Right lobe of liver (tissue), 6 donors: Measurements from ENCODE around the gene TMEM231. TPM values are rescaled to one million over a fixed set of nuclear protein-coding genes. Genes with fewer than 3 reads are reported as not detected.
A peak's percentile ranks its signal among the peaks of the same experiment; 100 is the strongest.
"Not testable (repeated sequence)": the region's sequence is repeated elsewhere in the genome, so short reads cannot be mapped to it uniquely, and the experiment has no call there.

ENCODE experiments used
- ATAC-seq, 4 donors: fragments of 200-7000 bp; cut with Tn5 transposase; one replicate each; pipeline ENCODE4 v1.9.1; 2020; ENCODE audit warnings: mild to moderate bottlenecking in 4 of 4, moderate library complexity in 4 of 4
- DNase-seq, 3 donors: peaks; one replicate each; pipeline ENCODE4 v3.0.0-alpha.2; 2020
- H3K27ac ChIP-seq, 3 donors: fragments of 200-600 bp; one replicate each; pipeline ENCODE4 v1.8.0; 2022
- H3K27me3 ChIP-seq, 2 donors: fragments of 200-600 bp; one replicate each; pipeline ENCODE4 v1.8.0; 2022
- H3K36me3 ChIP-seq, 4 donors: fragments of 200-600 bp; sonication (generic) in 1 of 4; one replicate each; pipeline versions ENCODE4 v1.5.1 to v1.8.0; 2017 to 2022; ENCODE audit warnings: control low read depth in 1 of 4
- H3K4me1 ChIP-seq, 4 donors: fragments of 200-600 bp; sonication (generic) in 1 of 4; one replicate each; pipeline versions ENCODE4 v1.5.1 to v1.8.0; 2017 to 2022; ENCODE audit warnings: control low read depth in 1 of 4
- H3K4me3 ChIP-seq, 3 donors: fragments of 200-600 bp; one replicate each; pipeline ENCODE4 v1.8.0; 2022
- H3K9me3 ChIP-seq, 4 donors: fragments of 200-600 bp; sonication (generic) in 1 of 4; one replicate each; pipeline versions ENCODE4 v1.5.1 to v1.8.0; 2017 to 2022; ENCODE audit warnings: control low read depth in 1 of 4
- POLR2A ChIP-seq: fragments of 450-650 bp; IDR thresholded peaks from one replicate; pipeline ENCODE4 v1.6.1; 2017; ENCODE audit warnings: antibody characterized with exemption, mild to moderate bottlenecking
- WGBS: methylation state at CpG from one replicate; pipeline ENCODE4 v1.1.6; 2018; ENCODE audit warnings: low coverage, low lambda C conversion rate; ENCODE audit not compliant: insufficient coverage; ENCODE audit errors: missing lambda C conversion rate; 5-methylcytosine and 5-hydroxymethylcytosine counted together
- intact Hi-C, 2 donors: fragments of 100-400 bp; cut with DNase I; formaldehyde crosslinking; loops; one replicate each; pipeline versions ENCODE4 v1.11.2 to v1.14.1; 2022
- total RNA-seq, 6 experiments: library from RNA; depleted of rRNA in 2 of 6; stranded (reverse); fragments of >200 nt in 2 of 6; fragmentation: NEBNext Ultra II Directional in 3 of 6; extraction: Animal tissue kit (Norgen Biotek cat#: 25700) in 3 of 6; gene quantifications; one replicate each; pipeline versions ENCODE4 v1.1.0 to v1.2.4, GENCODE V29; 2016 to 2023
- TF ChIP-seq, protein P1 (sequence below), 4 donors: fragments of 200-600 bp in 3 of 4; fragments of 450-650 bp in 1 of 4; IDR thresholded peaks; one replicate each; pipeline versions ENCODE4 v1.5.1 to v1.8.0; 2016 to 2022; ENCODE audit warnings: antibody characterized with exemption in 4 of 4, mild to moderate bottlenecking in 2 of 4
- donor health status: DM: no; HTN: yes; CAD: no.
- donor health status: DM: no; HTN: no; CAD: no.
- donor health status: DM: no; HTN: no; CAD: no.
- donor health status: DM: no; HTN: yes; CAD: no.
- donor health status: DM: no; HTN: yes; CAD: no.

The TMEM231 gene
- total RNA-seq, 6 experiments from 2014 or later, result 0.98 to 2.1 (median 1.7) TPM

- Histone ChIP-seq H3K9me3 (no peaks in the 10 kb centered on the region), H3K4me3 (peak overlapping the region; percentile 48 to 74 (median 73)), H3K27me3 (no peaks in the 10 kb centered on the region), H3K27ac (peak overlapping the region in 2 of 3 donors; percentile 47 to 60), H3K4me1 (peaks cover 0 to 6% (median 0%) of the 10 kb centered on the region in 4 donors), H3K36me3 (no peaks in the 10 kb centered on the region)
- DNase-seq (no peak), ATAC-seq (no peak)
- WGBS, result 45% methylated on average over 16 of the region's 16 CpGs
- TF ChIP-seq, protein P1, sequence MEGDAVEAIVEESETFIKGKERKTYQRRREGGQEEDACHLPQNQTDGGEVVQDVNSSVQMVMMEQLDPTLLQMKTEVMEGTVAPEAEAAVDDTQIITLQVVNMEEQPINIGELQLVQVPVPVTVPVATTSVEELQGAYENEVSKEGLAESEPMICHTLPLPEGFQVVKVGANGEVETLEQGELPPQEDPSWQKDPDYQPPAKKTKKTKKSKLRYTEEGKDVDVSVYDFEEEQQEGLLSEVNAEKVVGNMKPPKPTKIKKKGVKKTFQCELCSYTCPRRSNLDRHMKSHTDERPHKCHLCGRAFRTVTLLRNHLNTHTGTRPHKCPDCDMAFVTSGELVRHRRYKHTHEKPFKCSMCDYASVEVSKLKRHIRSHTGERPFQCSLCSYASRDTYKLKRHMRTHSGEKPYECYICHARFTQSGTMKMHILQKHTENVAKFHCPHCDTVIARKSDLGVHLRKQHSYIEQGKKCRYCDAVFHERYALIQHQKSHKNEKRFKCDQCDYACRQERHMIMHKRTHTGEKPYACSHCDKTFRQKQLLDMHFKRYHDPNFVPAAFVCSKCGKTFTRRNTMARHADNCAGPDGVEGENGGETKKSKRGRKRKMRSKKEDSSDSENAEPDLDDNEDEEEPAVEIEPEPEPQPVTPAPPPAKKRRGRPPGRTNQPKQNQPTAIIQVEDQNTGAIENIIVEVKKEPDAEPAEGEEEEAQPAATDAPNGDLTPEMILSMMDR (IDR thresholded peaks at IDR 0.05), result no peak
- TF ChIP-seq POLR2A, result no peak
- intact Hi-C loops, result no loop called here
These were observed 439 bp upstream of the TMEM231 start for GRCh38 chr16:75556431-75556950.

GRCh38 chr16:75555213-75555706 lies 792 bp downstream of the TMEM231 start:
- intact Hi-C loops, result no loop called here
- peak; percentile 59 to 64 (median 61) for ATAC-seq
- no peaks in the 10 kb centered on the region for H3K27me3 ChIP-seq
- no peaks in the 10 kb centered on the region for H3K9me3 ChIP-seq
- H3K36me3 ChIP-seq, result no peaks in the 10 kb centered on the region
- H3K4me3 ChIP-seq, result peak overlapping the region; percentile 48 to 74 (median 73)
- peak; percentile 69 to 81 (median 72) for DNase-seq
- H3K4me1 ChIP-seq, result peaks cover 0 to 6% (median 0%) of the 10 kb centered on the region in 4 donors
- TF ChIP-seq, protein P1 (IDR thresholded peaks at IDR 0.05), result no peak
- TF ChIP-seq POLR2A, result no peak
- under 1% methylated on average over 20 of the region's 26 CpGs for WGBS
- peak overlapping the region; percentile 30 to 60 (median 47) for H3K27ac ChIP-seq

GRCh38 chr16:75552951-75553350 lies 3.1 kb downstream of the TMEM231 start:
- TF ChIP-seq, protein P1 (IDR thresholded peaks at IDR 0.05), result no peak
- no peak for TF ChIP-seq POLR2A
- ATAC-seq (no peak), DNase-seq (no peak)
- Histone ChIP-seq H3K27me3 (no peaks in the 10 kb centered on the region), H3K4me1 (peaks cover 0 to 6% (median 0%) of the 10 kb centered on the region in 4 donors), H3K27ac (no peak overlapping the region), H3K36me3 (no peaks in the 10 kb centered on the region), H3K4me3 (no peak overlapping the region), H3K9me3 (no peaks in the 10 kb centered on the region)
- 40% methylated on average over 2 of the region's 2 CpGs for WGBS
- intact Hi-C loops, result loop anchor here in 1 of 2 donors (5.0 kb wide), 1 partner anchor 81 kb away; no protein-coding TSS in a partner anchor

DNA sequence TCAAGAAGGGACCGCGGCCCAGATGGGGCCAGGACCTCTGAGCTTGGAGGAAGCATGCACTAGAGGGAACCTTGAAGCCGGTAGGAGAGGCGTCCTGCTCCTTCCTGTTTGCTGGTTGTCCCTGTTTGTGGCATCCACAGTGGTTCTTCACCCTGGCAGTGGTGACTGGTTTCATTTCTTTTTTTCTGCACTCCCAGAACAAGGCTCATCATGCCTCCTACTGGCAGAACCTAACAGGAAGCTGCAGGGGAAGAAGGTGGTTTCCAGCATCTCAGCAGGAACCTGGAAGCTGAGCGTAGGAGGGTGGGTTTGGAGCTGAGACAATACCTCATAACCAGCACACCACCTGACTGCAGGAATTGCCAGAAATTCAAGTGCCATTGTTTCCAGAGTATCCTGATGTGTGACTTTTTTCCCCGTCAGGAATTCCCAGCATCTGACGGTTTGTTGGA lies 5.8 kb downstream of the TMEM231 start:
- Histone ChIP-seq H3K9me3 (no peaks in the 10 kb centered on the region), H3K27ac (no peak overlapping the region), H3K4me1 (peaks cover 0 to 6% (median 0%) of the 10 kb centered on the region in 4 donors), H3K4me3 (no peak overlapping the region), H3K27me3 (no peaks in the 10 kb centered on the region), H3K36me3 (no peaks in the 10 kb centered on the region)
- DNase-seq, result peak in 1 of 3 donors; percentile 60
- no peak for TF ChIP-seq POLR2A
- TF ChIP-seq, protein P1 (IDR thresholded peaks at IDR 0.05), result peak; percentile 59 to 69 (median 64)
- intact Hi-C loops, result loop anchor here in 1 of 2 donors (5.0 kb wide), 1 partner anchor 78 kb away; no protein-coding TSS in a partner anchor
- ATAC-seq, result peak; percentile 88 to 94 (median 92)
- 13% methylated on average over 5 of the region's 7 CpGs for WGBS

GRCh38 chr16:75548456-75548855 lies 7.6 kb downstream of the TMEM231 start:
- intact Hi-C loops, DNase-seq, ATAC-seq, H3K4me3 ChIP-seq, H3K9me3 ChIP-seq, H3K36me3 ChIP-seq, H3K27me3 ChIP-seq, H3K4me1 ChIP-seq, H3K27ac ChIP-seq: not testable (repeated sequence)
- WGBS, result 84% methylated on average over 8 of the region's 9 CpGs
